Neural progenitor cell (in vitro differentiated cells): ENCODE results near the gene PRKCSH. TPM values are rescaled to one million over a fixed set of nuclear protein-coding genes. Genes with fewer than 3 reads are reported as not detected.
"Not testable (repeated sequence)": the region's sequence is repeated elsewhere in the genome, so short reads cannot be mapped to it uniquely, and the experiment has no call there.

Experiments
- DNase-seq: peaks from one replicate; pipeline ENCODE4 v3.0.0-alpha.2; 2016; ENCODE audit warnings: low spot score
- H2AFZ ChIP-seq: fragments of 200-600 bp; sonication (generic); replicated peaks from 2 replicates; pipeline ENCODE4 v1.6.1; 2016; ENCODE audit warnings: antibody characterized with exemption
- H3F3A ChIP-seq: fragments of 200-600 bp; sonication (generic); 2 replicates; pipeline ENCODE4 v1.6.1; 2016; ENCODE audit warnings: antibody characterized with exemption, low read depth
- H3K27ac ChIP-seq: fragments of 200-600 bp; sonication (generic); 2 replicates; pipeline ENCODE4 v1.5.1; 2016; ENCODE audit warnings: mild to moderate bottlenecking
- H3K27me3 ChIP-seq: fragments of 200-600 bp; sonication (generic); 2 replicates; pipeline ENCODE4 v1.6.1; 2016; ENCODE audit warnings: mild to moderate bottlenecking, moderate library complexity
- H3K36me3 ChIP-seq: fragments of 200-600 bp; sonication (generic); 2 replicates; pipeline ENCODE4 v1.5.1; 2016
- H3K4me1 ChIP-seq: fragments of 200-600 bp; sonication (generic); 2 replicates; pipeline ENCODE4 v1.6.1; 2016; ENCODE audit warnings: mixed run types
- H3K4me2 ChIP-seq: fragments of 200-600 bp; sonication (generic); 2 replicates; pipeline ENCODE4 v1.6.1; 2016
- H3K4me3 ChIP-seq: fragments of 200-600 bp; sonication (generic); 2 replicates; pipeline ENCODE4 v1.5.1; 2016
- H3K79me2 ChIP-seq: fragments of 200-600 bp; sonication (generic); 2 replicates; pipeline ENCODE4 v1.6.1; 2016; ENCODE audit warnings: low read depth
- H3K9ac ChIP-seq: fragments of 200-600 bp; sonication (generic); 2 replicates; pipeline ENCODE4 v1.6.1; 2016
- H3K9me3 ChIP-seq: fragments of 200-600 bp; sonication (generic); 2 replicates; pipeline ENCODE4 v1.5.1; 2016; ENCODE audit warnings: low read depth
- H4K20me1 ChIP-seq: fragments of 200-600 bp; sonication (generic); 2 replicates; pipeline ENCODE4 v1.6.1; 2016; ENCODE audit warnings: low read depth
- H3K27ac Mint-ChIP-seq: 3 replicates; pipeline ENCODE4 v1.8.0; 2021; ENCODE audit warnings: mixed read lengths
- H3K27me3 Mint-ChIP-seq: 2 replicates; pipeline ENCODE4 v1.8.0; 2022; ENCODE audit warnings: low read depth, mild to moderate bottlenecking, inconsistent platforms, moderate library complexity, mixed read lengths; ENCODE audit not compliant: insufficient read depth
- H3K36me3 Mint-ChIP-seq: 3 replicates; pipeline ENCODE4 v1.8.0; 2021; ENCODE audit warnings: mixed read lengths
- H3K4me1 Mint-ChIP-seq: 3 replicates; pipeline ENCODE4 v1.8.0; 2021; ENCODE audit warnings: mixed read lengths
- H3K4me3 Mint-ChIP-seq: 3 replicates; pipeline ENCODE4 v1.8.0; 2021; ENCODE audit warnings: mild to moderate bottlenecking, moderate library complexity, mixed read lengths
- H3K9me3 Mint-ChIP-seq: 3 replicates; pipeline ENCODE4 v1.8.0; 2020; ENCODE audit warnings: mixed read lengths
- EZH2 ChIP-seq: fragments of 200-600 bp; sonication (generic); IDR thresholded peaks from 2 replicates; pipeline ENCODE4 v1.6.1; 2017; ENCODE audit warnings: antibody characterized with exemption, mild to moderate bottlenecking, moderate library complexity
- EZH2phosphoT487 ChIP-seq: fragments of 200-600 bp; sonication (generic); IDR thresholded peaks from 2 replicates; pipeline ENCODE4 v1.6.1; 2017; ENCODE audit warnings: antibody characterized with exemption
- total RNA-seq: library from RNA; depleted of rRNA; stranded (reverse); fragments of >200 nt; gene quantifications from 2 replicates; pipeline ENCODE4 v1.2.3, GENCODE V29; 2015; ENCODE audit warnings: low replicate concordance
- TF ChIP-seq, protein P1 (sequence below): fragments of 200-600 bp; sonication (generic); IDR thresholded peaks from 2 replicates; pipeline ENCODE4 v1.5.1; 2017; ENCODE audit warnings: antibody characterized with exemption, mild to moderate bottlenecking

Gene PRKCSH
- total RNA-seq, 1 donor from 2014 or later: 53.6 TPM

- no peaks in the 10 kb centered on the region for H3K9me3 ChIP-seq
- H3K9ac ChIP-seq: no peak overlapping the region
- Mint-ChIP-seq H3K36me3 (peaks cover 2% of the 10 kb centered on the region), H3K9me3 (no peaks in the 10 kb centered on the region), H3K27me3 (peaks cover 10% of the 10 kb centered on the region), H3K4me3 (no peak overlapping the region), H3K27ac (no peak overlapping the region), H3K4me1 (no peaks in the 10 kb centered on the region)
- H4K20me1 ChIP-seq: peaks cover 3% of the 10 kb centered on the region
- H3K4me2 ChIP-seq: no peak overlapping the region
- no peaks in the 10 kb centered on the region for H3K36me3 ChIP-seq
- no peak overlapping the region for H3K4me3 ChIP-seq
- H3K27me3 ChIP-seq: peaks cover 11% of the 10 kb centered on the region
- no peak overlapping the region for H3K27ac ChIP-seq
- H2AFZ ChIP-seq: no peak overlapping the region
- peaks cover 6% of the 10 kb centered on the region for H3F3A ChIP-seq
- H3K79me2 ChIP-seq: no peaks in the 10 kb centered on the region
- no peak for TF ChIP-seq EZH2
- TF ChIP-seq, protein P1, sequence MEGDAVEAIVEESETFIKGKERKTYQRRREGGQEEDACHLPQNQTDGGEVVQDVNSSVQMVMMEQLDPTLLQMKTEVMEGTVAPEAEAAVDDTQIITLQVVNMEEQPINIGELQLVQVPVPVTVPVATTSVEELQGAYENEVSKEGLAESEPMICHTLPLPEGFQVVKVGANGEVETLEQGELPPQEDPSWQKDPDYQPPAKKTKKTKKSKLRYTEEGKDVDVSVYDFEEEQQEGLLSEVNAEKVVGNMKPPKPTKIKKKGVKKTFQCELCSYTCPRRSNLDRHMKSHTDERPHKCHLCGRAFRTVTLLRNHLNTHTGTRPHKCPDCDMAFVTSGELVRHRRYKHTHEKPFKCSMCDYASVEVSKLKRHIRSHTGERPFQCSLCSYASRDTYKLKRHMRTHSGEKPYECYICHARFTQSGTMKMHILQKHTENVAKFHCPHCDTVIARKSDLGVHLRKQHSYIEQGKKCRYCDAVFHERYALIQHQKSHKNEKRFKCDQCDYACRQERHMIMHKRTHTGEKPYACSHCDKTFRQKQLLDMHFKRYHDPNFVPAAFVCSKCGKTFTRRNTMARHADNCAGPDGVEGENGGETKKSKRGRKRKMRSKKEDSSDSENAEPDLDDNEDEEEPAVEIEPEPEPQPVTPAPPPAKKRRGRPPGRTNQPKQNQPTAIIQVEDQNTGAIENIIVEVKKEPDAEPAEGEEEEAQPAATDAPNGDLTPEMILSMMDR: no peak
- TF ChIP-seq EZH2phosphoT487: no peak
- no peaks in the 10 kb centered on the region for H3K4me1 ChIP-seq
- DNase-seq: no peak
Observed at GRCh38 chr19:11473725-11474124, 38.3 kb downstream of the PRKCSH start.

DNA sequence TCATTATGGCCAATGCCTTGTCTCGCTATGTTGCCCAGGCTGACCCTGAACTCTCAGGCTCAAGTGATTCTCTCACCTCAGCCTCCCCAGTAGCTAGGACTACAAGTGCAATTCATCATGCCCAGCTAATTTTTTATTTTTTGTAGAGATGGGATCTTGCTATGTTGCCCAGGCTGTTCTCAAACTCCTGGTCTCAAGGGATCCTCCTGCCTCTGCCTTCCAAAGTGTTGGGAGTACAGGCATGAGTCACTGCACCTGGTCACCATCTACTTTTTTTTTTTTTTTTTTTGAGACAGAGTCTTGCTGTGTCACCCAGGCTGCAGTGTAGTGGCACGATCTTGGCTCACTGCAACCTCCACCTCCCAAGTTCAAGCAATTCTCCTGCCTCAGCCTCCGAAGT is 39.9 kb downstream of the PRKCSH start:
- H3K4me1 Mint-ChIP-seq, H3K4me2 ChIP-seq, DNase-seq, H3K79me2 ChIP-seq, H3K4me3 Mint-ChIP-seq, H3K4me1 ChIP-seq, H2AFZ ChIP-seq, H3K9ac ChIP-seq, H3K36me3 Mint-ChIP-seq, H3K27ac Mint-ChIP-seq, H3K9me3 ChIP-seq, H3K9me3 Mint-ChIP-seq, H3K27ac ChIP-seq, H3K36me3 ChIP-seq, H3K4me3 ChIP-seq: not testable (repeated sequence)
- Histone ChIP-seq H4K20me1 (peaks cover 13% of the 10 kb centered on the region), H3F3A (peaks cover 12% of the 10 kb centered on the region), H3K27me3 (peaks cover 27% of the 10 kb centered on the region)
- H3K27me3 Mint-ChIP-seq: peaks cover 11% of the 10 kb centered on the region

- Mint-ChIP-seq H3K27me3 (peaks cover 11% of the 10 kb centered on the region), H3K4me1 (peaks cover 5% of the 10 kb centered on the region), H3K36me3 (peaks cover 2% of the 10 kb centered on the region), H3K9me3 (no peaks in the 10 kb centered on the region), H3K4me3 (no peak overlapping the region), H3K27ac (no peak overlapping the region)
- no peak overlapping the region for H3K9ac ChIP-seq
- peaks cover 18% of the 10 kb centered on the region for H4K20me1 ChIP-seq
- TF ChIP-seq EZH2phosphoT487: no peak
- TF ChIP-seq EZH2: no peak
- TF ChIP-seq, protein P1: no peak
- no peaks in the 10 kb centered on the region for H3K9me3 ChIP-seq
- no peak overlapping the region for H3K4me3 ChIP-seq
- H3K27ac ChIP-seq: no peak overlapping the region
- H3K4me1 ChIP-seq: peaks cover 3% of the 10 kb centered on the region
- no peak overlapping the region for H3K4me2 ChIP-seq
- peaks cover 32% of the 10 kb centered on the region for H3K27me3 ChIP-seq
- H3K79me2 ChIP-seq: no peaks in the 10 kb centered on the region
- no peak for DNase-seq
- H2AFZ ChIP-seq: no peak overlapping the region
- H3K36me3 ChIP-seq: no peaks in the 10 kb centered on the region
- peaks cover 12% of the 10 kb centered on the region for H3F3A ChIP-seq
Observed at GRCh38 chr19:11475861-11476260, 40.4 kb downstream of the PRKCSH start.

DNA sequence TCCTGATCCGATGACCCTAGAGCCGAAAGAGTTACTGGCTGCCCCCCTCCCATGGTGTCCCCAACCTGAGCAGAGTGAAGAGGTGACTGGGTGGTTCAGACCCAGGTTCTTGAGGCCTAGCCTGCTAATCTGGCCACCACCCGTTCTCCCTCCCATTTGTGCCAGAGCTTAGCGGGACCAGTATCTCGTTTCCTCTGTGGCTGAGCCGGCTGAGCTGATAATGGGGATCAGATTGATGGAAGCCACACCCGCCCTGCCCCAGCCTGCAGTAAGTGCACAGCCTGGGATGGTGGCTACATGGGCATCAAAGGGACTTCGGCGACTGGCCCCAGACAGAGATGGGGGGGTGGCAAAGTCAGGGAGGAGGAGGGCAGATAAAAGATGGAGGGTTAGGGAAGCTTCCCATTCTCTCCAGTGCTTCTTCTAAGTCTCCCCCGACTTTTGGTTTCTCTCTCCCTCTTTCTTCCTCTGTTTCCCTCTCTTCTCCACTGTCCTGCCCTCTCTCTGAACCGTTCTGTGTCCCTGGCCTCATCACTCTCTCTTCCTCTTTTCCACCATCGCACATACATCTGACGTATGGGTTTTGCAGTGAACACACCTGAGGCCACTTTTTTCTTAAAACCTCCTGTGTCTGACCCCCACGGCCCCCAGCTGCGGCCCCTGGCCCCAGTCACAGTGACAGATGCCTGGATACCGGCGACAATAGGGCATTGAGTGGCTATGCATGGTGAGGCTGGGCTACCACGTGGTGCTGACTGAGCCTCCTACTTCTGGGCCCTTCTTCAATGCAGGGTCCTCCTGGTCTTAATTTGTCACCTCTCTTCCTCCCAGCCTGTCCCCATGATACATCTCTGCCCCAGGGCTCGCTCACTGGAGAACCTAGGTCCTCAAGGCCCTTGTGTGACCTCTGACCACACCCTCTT is 43.0 kb downstream of the PRKCSH start:
- Histone ChIP-seq H3K27ac (no peak overlapping the region), H3K9ac (no peak overlapping the region), H3K4me1 (peaks cover 3% of the 10 kb centered on the region), H3K36me3 (no peaks in the 10 kb centered on the region), H3F3A (peaks cover 22% of the 10 kb centered on the region), H2AFZ (no peak overlapping the region), H3K27me3 (peaks cover 55% of the 10 kb centered on the region), H3K4me3 (no peak overlapping the region), H3K79me2 (no peaks in the 10 kb centered on the region), H4K20me1 (peaks cover 40% of the 10 kb centered on the region), H3K9me3 (no peaks in the 10 kb centered on the region), H3K4me2 (no peak overlapping the region)
- H3K4me1 Mint-ChIP-seq: peaks cover 16% of the 10 kb centered on the region
- H3K27ac Mint-ChIP-seq: no peak overlapping the region
- H3K4me3 Mint-ChIP-seq: peak overlapping the region; percentile 83
- no peak for DNase-seq
- TF ChIP-seq, protein P1: no peak
- no peak for TF ChIP-seq EZH2
- no peak for TF ChIP-seq EZH2phosphoT487
- peaks cover 25% of the 10 kb centered on the region for H3K27me3 Mint-ChIP-seq
- H3K9me3 Mint-ChIP-seq: peaks cover 3% of the 10 kb centered on the region
- H3K36me3 Mint-ChIP-seq: peaks cover 3% of the 10 kb centered on the region
